ENCODE measurements around the gene STUB1. TPM values are rescaled to one million over a fixed set of nuclear protein-coding genes. Genes with fewer than 3 reads are reported as not detected.

The STUB1 gene
- total RNA-seq, 1 experiment from 2014 or later, result 102 TPM

DNA sequence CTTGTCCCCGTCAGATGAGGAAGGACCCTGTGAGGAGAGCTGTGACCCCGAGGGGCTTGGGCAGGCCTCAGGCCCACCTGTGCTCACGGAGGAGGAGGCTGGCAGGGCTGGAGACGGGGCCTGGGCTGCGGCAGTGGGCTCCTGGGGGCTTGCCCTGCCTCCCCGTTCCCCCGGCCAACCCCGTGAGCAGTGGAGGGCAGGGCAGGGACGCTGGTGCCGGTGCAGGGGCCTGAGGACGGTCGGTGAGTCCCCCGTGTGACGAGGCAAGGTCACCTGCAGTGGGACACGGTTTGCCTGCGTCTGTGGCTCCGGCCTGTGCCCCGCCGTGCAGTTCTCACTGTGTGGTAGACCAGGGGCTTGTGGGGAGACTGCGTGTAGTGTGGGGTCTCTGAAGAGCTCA, 20.6 kb upstream of the STUB1 start:
- H3K79me2 ChIP-seq (ENCODE audit: insufficient read depth, low read length), result no peaks in the 10 kb centered on the region
- no peaks in the 10 kb centered on the region for H3K9me3 ChIP-seq (ENCODE audit: control insufficient read depth, low read depth, low read length)
- no peaks in the 10 kb centered on the region for H4K20me1 ChIP-seq (ENCODE audit: control insufficient read depth, insufficient read depth, insufficient read length)
- no peak overlapping the region for H2BK20ac ChIP-seq (ENCODE audit: low read depth, low read length, poor library complexity, severe bottlenecking)
- Mint-ChIP-seq H3K4me3 (no peak overlapping the region), H3K4me1 (peaks cover 0 to 5% of the 10 kb centered on the region in 2 experiments; a peak in 2 of 4 replicates), H3K36me3 (ENCODE audit: insufficient read depth in 1 of 3, low read depth in 3 of 3) (peaks cover 2 to 13% (median 8%) of the 10 kb centered on the region in 3 experiments; a peak in 5 of 7 replicates), H3K27ac (no peak overlapping the region), H3K27me3 (ENCODE audit: low read depth) (no peaks in the 10 kb centered on the region), H3K9me3 (no peaks in the 10 kb centered on the region)
- H3K27ac ChIP-seq (ENCODE audit: insufficient read length, low read depth, low read length), result no peak overlapping the region
- WGBS (ENCODE audit: extremely low coverage, insufficient read length, low lambda C conversion rate), result no CpG with 5 or more reads among the region's 20 CpGs
- TF ChIP-seq, protein P1, sequence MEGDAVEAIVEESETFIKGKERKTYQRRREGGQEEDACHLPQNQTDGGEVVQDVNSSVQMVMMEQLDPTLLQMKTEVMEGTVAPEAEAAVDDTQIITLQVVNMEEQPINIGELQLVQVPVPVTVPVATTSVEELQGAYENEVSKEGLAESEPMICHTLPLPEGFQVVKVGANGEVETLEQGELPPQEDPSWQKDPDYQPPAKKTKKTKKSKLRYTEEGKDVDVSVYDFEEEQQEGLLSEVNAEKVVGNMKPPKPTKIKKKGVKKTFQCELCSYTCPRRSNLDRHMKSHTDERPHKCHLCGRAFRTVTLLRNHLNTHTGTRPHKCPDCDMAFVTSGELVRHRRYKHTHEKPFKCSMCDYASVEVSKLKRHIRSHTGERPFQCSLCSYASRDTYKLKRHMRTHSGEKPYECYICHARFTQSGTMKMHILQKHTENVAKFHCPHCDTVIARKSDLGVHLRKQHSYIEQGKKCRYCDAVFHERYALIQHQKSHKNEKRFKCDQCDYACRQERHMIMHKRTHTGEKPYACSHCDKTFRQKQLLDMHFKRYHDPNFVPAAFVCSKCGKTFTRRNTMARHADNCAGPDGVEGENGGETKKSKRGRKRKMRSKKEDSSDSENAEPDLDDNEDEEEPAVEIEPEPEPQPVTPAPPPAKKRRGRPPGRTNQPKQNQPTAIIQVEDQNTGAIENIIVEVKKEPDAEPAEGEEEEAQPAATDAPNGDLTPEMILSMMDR (conservative IDR thresholded peaks at IDR 0.05), result no peak
- no peak overlapping the region for H3T11ph ChIP-seq (ENCODE audit: low read length)
- no peak overlapping the region for H2BK120ac ChIP-seq (ENCODE audit: low read depth, low read length, poor library complexity, severe bottlenecking)
- H3K27me3 ChIP-seq (ENCODE audit: insufficient read depth, low read length), result no peaks in the 10 kb centered on the region
- no peak for DNase-seq
- no peak overlapping the region for H3K18ac ChIP-seq (ENCODE audit: insufficient read length, low read depth, low read length)
- H3K79me1 ChIP-seq (ENCODE audit: insufficient read depth, low read depth, low read length, poor library complexity, severe bottlenecking), result no peaks in the 10 kb centered on the region
- H4K91ac ChIP-seq (ENCODE audit: insufficient read length, low read depth, low read length), result no peak overlapping the region
- no peaks in the 10 kb centered on the region for H3K23me2 ChIP-seq (ENCODE audit: insufficient read length, low read depth, low read length, poor library complexity, severe bottlenecking)
- H3K56ac ChIP-seq (ENCODE audit: insufficient read length, low read depth, low read length), result no peak overlapping the region
- no peak overlapping the region for H2AK5ac ChIP-seq (ENCODE audit: insufficient read length, low read length)
- H3K4ac ChIP-seq (ENCODE audit: low read depth, low read length), result no peak overlapping the region
- H2BK12ac ChIP-seq (ENCODE audit: insufficient read length, low read depth, low read length), result no peak overlapping the region
- H3K4me1 ChIP-seq (ENCODE audit: insufficient read depth, low read length), result no peaks in the 10 kb centered on the region; the same call in 1 of the 2 replicates
- no peak overlapping the region for H3K9ac ChIP-seq (ENCODE audit: extremely low read depth, insufficient read length, low read length)
- H3K4me2 ChIP-seq (ENCODE audit: insufficient read depth, insufficient read length, low read length), result no peak overlapping the region
- H3K14ac ChIP-seq (ENCODE audit: insufficient read depth, low read length), result no peak overlapping the region
- no peak overlapping the region for H4K8ac ChIP-seq (replicated peaks; ENCODE audit: insufficient read length, low read depth, low read length)
- H2AFZ ChIP-seq (ENCODE audit: low read length), result no peak overlapping the region
- no peak overlapping the region for H3K23ac ChIP-seq (ENCODE audit: insufficient read length, low read depth, low read length)
- H2BK5ac ChIP-seq (ENCODE audit: insufficient read length, low read length), result no peak overlapping the region
- H2BK15ac ChIP-seq (ENCODE audit: low read depth, low read length), result no peak overlapping the region
- H4K5ac ChIP-seq (ENCODE audit: insufficient read length, low read depth, low read length), result no peak overlapping the region

All from H9 (cell line).